Hepatocyte (in vitro differentiated cells): ENCODE data around the gene HSP90AA1. TPM values are rescaled to one million over a fixed set of nuclear protein-coding genes. Genes with fewer than 3 reads are reported as not detected.

Experiments
- DNase-seq: peaks from one replicate; pipeline ENCODE4 v3.0.0-alpha.2; 2016; ENCODE audit warnings: low spot score
- H2AFZ ChIP-seq: fragments of 200-600 bp; sonication (generic); 2 replicates; pipeline ENCODE4 v1.6.0; 2016; ENCODE audit warnings: antibody characterized with exemption, mild to moderate bottlenecking
- H3K27ac ChIP-seq: fragments of 200-600 bp; sonication (generic); 2 replicates; pipeline ENCODE4 v1.5.1; 2016; ENCODE audit warnings: mild to moderate bottlenecking
- H3K27me3 ChIP-seq: fragments of 200-600 bp; sonication (generic); 2 replicates; pipeline ENCODE4 v1.6.1; 2016
- H3K36me3 ChIP-seq: fragments of 200-600 bp; sonication (generic); replicated peaks from 2 replicates; pipeline ENCODE4 v1.5.1; 2016; ENCODE audit warnings: low read depth; ENCODE audit not compliant: insufficient read depth
- H3K4me1 ChIP-seq: fragments of 200-600 bp; sonication (generic); 2 replicates; pipeline ENCODE4 v1.5.1; 2016; ENCODE audit warnings: mild to moderate bottlenecking, moderate library complexity; ENCODE audit not compliant: insufficient read depth
- H3K4me2 ChIP-seq: fragments of 200-600 bp; sonication (generic); 2 replicates; pipeline ENCODE4 v1.6.0; 2016
- H3K4me3 ChIP-seq: fragments of 200-600 bp; sonication (generic); 2 replicates; pipeline ENCODE4 v1.5.1; 2016; ENCODE audit warnings: mild to moderate bottlenecking
- H3K79me2 ChIP-seq: fragments of 200-600 bp; sonication (generic); 2 replicates; pipeline ENCODE4 v1.6.0; 2017; ENCODE audit warnings: mild to moderate bottlenecking
- H3K9me2 ChIP-seq: fragments of 200-600 bp; sonication (generic); replicated peaks from 2 replicates; pipeline ENCODE4 v1.6.0; 2017; ENCODE audit warnings: mild to moderate bottlenecking; ENCODE audit not compliant: insufficient read depth
- H3K9me3 ChIP-seq: fragments of 200-600 bp; sonication (generic); 2 replicates; pipeline ENCODE4 v1.5.1; 2016; ENCODE audit warnings: low read depth, mild to moderate bottlenecking
- H4K20me1 ChIP-seq: fragments of 200-600 bp; sonication (generic); 2 replicates; pipeline ENCODE4 v1.6.0; 2016; ENCODE audit warnings: mild to moderate bottlenecking; ENCODE audit not compliant: insufficient read depth, poor library complexity, severe bottlenecking
- EZH2 ChIP-seq: fragments of 200-600 bp; sonication (generic); IDR thresholded peaks from 2 replicates; pipeline ENCODE4 v1.6.1; 2016; ENCODE audit warnings: antibody characterized with exemption, mild to moderate bottlenecking, borderline replicate concordance
- EZH2phosphoT487 ChIP-seq: fragments of 200-600 bp; sonication (generic); IDR thresholded peaks from one replicate; pipeline ENCODE4 v1.6.1; 2018; ENCODE audit warnings: antibody characterized with exemption, mild to moderate bottlenecking, low read depth, moderate library complexity; ENCODE audit not compliant: unreplicated experiment, severe bottlenecking
- WGBS: methylation state at CpG from one replicate; pipeline ENCODE4 v1.1.6; 2016; ENCODE audit warnings: low lambda C conversion rate; ENCODE audit errors: missing lambda C conversion rate; 5-methylcytosine and 5-hydroxymethylcytosine counted together
- polyA plus RNA-seq: library from polyadenylated mRNA; unstranded; fragments of >200 nt; fragmentation: Nextera tagmentation; extraction: Ambion mirVana; gene quantifications from 2 replicates; pipeline ENCODE4 v1.2.1, GENCODE V29; 2016
- total RNA-seq: library from RNA; depleted of rRNA; stranded (reverse); fragments of >200 nt; gene quantifications from 2 replicates; pipeline ENCODE4 v1.2.3, GENCODE V29; 2014
- TF ChIP-seq, protein P1 (sequence below): fragments of 200-600 bp; sonication (generic); IDR thresholded peaks from 2 replicates; pipeline ENCODE4 v1.5.1; 2016; ENCODE audit warnings: antibody characterized with exemption, mild to moderate bottlenecking; ENCODE audit not compliant: poor library complexity

The HSP90AA1 gene
- total and polyA plus RNA-seq, 2 experiments from 2014 or later, result 503 to 589 TPM

DNA sequence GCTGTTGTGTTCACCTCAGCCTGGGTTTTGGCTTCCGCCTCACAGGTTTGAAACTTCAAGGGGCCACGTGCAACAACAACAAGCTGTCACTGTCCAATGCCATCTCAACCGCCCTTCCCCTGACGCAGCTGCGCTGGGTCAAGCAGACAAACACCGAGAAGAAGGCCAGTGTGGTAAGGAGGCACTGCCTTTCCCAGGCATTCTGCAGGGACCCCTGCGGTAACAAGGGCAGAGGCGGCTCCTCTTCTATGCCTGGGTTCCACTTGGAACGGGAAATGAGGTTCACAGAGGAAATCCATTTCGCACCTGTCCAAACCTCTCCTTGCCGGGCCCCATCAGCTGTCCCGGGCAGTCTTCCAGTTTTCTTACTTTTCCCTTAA is 36.8 kb downstream of the HSP90AA1 start:
- H3K4me3 ChIP-seq, result no peak overlapping the region
- H3K4me1 ChIP-seq, result no peaks in the 10 kb centered on the region
- no peak overlapping the region for H2AFZ ChIP-seq
- no peak for DNase-seq
- TF ChIP-seq, protein P1, sequence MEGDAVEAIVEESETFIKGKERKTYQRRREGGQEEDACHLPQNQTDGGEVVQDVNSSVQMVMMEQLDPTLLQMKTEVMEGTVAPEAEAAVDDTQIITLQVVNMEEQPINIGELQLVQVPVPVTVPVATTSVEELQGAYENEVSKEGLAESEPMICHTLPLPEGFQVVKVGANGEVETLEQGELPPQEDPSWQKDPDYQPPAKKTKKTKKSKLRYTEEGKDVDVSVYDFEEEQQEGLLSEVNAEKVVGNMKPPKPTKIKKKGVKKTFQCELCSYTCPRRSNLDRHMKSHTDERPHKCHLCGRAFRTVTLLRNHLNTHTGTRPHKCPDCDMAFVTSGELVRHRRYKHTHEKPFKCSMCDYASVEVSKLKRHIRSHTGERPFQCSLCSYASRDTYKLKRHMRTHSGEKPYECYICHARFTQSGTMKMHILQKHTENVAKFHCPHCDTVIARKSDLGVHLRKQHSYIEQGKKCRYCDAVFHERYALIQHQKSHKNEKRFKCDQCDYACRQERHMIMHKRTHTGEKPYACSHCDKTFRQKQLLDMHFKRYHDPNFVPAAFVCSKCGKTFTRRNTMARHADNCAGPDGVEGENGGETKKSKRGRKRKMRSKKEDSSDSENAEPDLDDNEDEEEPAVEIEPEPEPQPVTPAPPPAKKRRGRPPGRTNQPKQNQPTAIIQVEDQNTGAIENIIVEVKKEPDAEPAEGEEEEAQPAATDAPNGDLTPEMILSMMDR, result no peak
- no peak for TF ChIP-seq EZH2phosphoT487
- no peak for TF ChIP-seq EZH2
- H3K36me3 ChIP-seq, result no peaks in the 10 kb centered on the region
- H3K27me3 ChIP-seq, result no peaks in the 10 kb centered on the region
- H3K4me2 ChIP-seq, result no peak overlapping the region
- H3K9me3 ChIP-seq, result no peaks in the 10 kb centered on the region
- no peaks in the 10 kb centered on the region for H3K9me2 ChIP-seq
- no peak overlapping the region for H3K27ac ChIP-seq
- no peaks in the 10 kb centered on the region for H3K79me2 ChIP-seq
- 98% methylated on average over 12 of the region's 12 CpGs for WGBS
- no peaks in the 10 kb centered on the region for H4K20me1 ChIP-seq

DNA sequence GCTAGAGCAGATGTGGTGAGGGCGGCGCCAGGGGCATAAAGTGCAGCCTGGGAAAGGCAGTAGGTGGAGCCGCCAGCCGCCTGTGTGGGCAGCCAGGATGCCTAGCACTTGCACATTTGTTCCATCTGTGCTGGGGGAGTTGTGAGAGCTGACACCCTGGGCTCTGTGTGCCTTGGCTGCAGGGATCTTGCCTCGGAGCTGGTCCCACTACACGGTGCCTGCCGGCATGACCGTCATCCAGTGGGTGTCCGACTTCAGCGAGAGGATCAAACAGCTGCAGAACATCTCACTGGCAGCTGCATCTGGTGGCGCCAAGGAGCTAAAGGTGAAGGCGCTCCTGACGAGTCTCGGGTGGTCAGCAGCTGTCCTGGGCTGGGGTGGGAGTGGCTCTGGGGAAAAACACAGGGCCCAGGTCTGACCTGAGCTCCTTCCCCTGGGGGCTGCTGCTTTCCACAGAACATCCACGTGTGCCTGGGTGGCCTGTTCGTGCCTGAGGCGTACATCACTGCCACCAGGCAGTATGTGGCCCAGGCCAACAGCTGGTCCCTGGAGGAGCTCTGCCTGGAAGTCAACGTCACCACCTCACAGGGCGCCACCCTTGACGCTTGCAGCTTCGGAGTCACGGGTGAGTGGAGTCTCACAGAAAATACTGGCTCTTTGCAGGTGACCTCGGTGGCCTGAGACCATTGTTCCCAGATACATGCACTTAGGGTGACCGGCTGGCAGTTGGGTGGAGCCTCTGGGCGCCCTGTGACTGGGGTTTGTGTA is 37.4 kb downstream of the HSP90AA1 start:
- Histone ChIP-seq H3K79me2 (no peaks in the 10 kb centered on the region), H3K4me3 (no peak overlapping the region), H3K9me3 (no peaks in the 10 kb centered on the region), H3K36me3 (no peaks in the 10 kb centered on the region), H4K20me1 (no peaks in the 10 kb centered on the region), H3K27me3 (no peaks in the 10 kb centered on the region), H3K4me1 (no peaks in the 10 kb centered on the region), H2AFZ (no peak overlapping the region), H3K27ac (no peak overlapping the region), H3K9me2 (no peaks in the 10 kb centered on the region), H3K4me2 (no peak overlapping the region)
- TF ChIP-seq EZH2phosphoT487, result no peak
- WGBS, result 93% methylated on average over 23 of the region's 25 CpGs
- no peak for DNase-seq

DNA sequence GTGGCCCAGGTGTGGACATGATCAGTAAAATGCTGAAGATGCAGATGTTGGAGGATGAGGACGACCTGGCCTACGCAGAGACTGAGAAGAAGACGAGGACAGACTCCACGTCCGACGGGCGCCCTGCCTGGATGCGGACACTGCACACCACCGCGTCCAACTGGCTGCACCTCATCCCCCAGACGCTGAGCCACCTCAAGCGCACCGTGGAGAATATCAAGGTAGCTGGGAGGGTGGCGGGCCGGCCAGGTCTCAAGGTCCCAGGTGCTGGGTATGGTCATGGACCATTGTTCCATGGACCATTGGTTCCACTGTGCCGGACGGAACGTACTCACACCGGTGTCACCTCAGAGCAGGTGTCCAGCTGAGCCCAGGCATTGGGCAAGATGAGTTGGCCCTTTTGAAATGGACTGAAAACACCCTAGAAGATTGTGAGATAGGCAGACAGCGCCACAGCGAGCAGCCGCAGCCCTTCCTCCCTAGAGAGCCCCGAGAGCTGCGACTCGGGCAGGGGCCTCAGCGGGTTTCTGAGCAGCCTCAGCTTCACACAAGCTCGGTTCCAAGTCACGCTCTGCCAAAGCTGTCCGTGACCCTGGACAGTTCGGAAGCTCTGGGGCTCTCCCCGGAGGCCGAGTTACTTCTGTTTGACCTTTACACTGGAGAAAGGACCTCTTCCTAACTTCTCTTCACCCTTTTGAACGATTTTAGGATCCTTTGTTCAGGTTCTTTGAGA is 38.9 kb downstream of the HSP90AA1 start:
- TF ChIP-seq EZH2phosphoT487, result no peak
- TF ChIP-seq EZH2, result no peak
- TF ChIP-seq, protein P1, result no peak
- Histone ChIP-seq H3K9me2 (no peaks in the 10 kb centered on the region), H4K20me1 (no peaks in the 10 kb centered on the region), H3K4me3 (no peak overlapping the region), H3K4me2 (no peak overlapping the region), H3K9me3 (no peaks in the 10 kb centered on the region), H3K4me1 (no peaks in the 10 kb centered on the region), H3K36me3 (no peaks in the 10 kb centered on the region), H3K27ac (no peak overlapping the region), H3K79me2 (no peaks in the 10 kb centered on the region), H2AFZ (no peak overlapping the region), H3K27me3 (no peaks in the 10 kb centered on the region)
- DNase-seq, result no peak
- 98% methylated on average over 33 of the region's 33 CpGs for WGBS
